IPS-NIHi11 (cell line): Measurements from ENCODE around the gene B4GALT5.
"Not testable (repeated sequence)": the region's sequence is repeated elsewhere in the genome, so short reads cannot be mapped to it uniquely, and the experiment has no call there.

Source experiments
- DNase-seq: peaks from one replicate; pipeline ENCODE4 v3.0.0; 2012; ENCODE audit warnings: mixed read lengths, low spot score

Gene B4GALT5

GRCh38 chr20:49729780-49730179 lies 16.1 kb upstream of the B4GALT5 start:
- DNase-seq, result no peak

DNA sequence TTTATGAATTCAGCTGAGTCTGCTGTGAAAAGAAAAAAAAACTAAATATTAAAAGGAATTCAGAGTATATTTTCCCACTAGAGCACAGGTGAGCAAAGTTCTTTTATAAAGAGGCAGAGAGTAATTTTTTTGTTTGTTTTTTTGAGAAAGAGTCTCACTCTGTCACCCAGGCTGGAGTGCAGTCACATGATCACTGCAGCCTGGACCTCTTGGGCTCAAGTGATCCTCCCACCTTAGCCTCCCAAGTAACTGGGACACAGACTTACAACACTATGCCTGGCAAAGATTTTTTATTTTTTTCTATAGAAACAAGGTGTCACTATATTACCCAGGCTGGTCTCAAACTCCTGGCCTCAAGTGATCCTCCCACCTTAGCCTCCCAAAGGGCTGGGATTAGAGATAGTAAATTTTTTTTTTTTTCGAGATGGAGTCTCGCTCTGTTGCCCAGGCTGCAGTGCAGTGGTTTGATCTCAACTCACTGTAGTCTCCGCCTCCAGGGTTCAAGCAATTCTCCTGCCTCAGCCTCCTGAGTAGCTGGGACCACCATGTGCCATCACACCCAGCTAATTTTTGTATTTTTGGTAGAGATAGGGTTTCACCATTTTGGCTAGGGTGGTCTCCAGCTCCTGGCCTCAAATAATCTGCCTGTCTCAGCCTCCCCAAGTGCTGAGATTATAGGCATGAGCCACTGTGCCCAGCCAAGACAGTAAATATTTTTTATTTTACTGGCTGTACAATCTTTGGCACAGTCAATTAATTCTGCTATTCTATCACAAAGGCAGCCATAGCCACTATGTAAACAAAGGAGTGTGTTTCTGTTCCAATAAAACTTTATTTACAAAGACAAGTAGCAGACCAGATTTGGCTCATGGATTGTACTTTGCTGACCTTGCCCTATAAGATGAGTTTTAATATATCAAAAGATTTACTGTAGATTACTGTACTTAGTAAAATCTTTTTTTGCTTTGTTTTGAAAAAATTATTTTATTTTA lies 14.5 kb upstream of the B4GALT5 start:
- no peak for DNase-seq

- DNase-seq, result no peak
These were observed 13.8 kb upstream of the B4GALT5 start for GRCh38 chr20:49727478-49727877.

DNA sequence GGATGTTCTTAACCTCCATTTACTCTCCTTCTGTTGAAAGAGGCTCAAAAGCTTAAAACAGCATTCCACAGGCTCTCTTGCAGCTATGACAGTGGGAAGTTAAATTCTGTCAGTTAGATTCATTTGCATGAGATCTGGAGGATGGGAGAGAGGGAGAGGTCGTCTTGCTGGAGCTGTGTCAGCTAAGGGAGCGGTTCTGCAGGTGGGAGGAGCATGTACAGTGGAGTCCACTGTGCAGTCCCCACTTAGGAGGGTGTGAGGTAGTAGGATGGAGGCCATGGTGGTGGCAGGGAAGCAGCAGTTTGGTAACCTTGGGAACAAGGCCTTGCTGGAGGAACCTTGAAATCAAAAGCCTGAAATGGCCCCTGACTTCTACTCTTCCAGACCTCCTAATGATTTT lies 12.0 kb upstream of the B4GALT5 start:
- no peak for DNase-seq

- not testable (repeated sequence) for DNase-seq
These were observed 11.5 kb upstream of the B4GALT5 start for GRCh38 chr20:49725224-49725606.

DNA sequence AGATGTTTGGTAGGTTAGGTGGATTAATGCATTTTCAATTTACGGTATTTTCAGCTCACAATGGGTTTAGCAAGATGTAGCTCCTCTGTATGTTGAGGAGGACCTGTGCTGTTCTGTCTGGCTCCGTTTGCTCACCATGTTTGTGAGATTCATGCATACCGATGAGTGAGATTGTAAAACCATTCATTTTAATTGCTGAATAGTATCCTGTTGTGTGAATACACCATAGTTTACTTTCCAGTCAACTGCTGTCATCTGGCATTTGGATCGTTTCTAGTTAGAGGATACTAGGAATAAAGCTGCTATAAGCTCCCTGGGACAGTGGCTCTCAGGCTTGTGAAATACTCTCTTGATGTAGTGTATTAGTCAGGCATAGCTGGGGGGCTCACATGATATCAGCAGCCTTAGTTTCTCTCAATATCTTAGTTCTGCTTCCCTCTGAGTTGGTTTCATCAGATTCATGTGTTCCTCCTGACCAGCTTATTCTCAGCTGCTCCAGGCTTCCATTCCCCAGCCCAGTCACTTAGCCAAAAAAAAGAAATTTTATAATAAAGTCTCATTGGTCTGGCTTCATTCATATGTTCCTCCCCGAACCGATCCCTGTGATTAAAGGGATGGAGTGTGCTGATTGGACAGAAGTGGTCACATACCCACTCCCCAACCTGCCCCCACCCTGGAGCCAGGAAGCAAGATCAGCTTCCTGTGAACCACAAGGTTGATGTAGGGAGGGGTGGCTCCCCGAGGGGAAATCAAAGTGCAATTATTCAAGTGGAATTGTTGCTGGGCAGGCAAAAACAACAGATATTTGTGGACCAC lies 10.9 kb upstream of the B4GALT5 start:
- DNase-seq, result peak; percentile 34

- not testable (repeated sequence) for DNase-seq
These were observed 10.1 kb upstream of the B4GALT5 start for GRCh38 chr20:49723758-49724157.

DNA sequence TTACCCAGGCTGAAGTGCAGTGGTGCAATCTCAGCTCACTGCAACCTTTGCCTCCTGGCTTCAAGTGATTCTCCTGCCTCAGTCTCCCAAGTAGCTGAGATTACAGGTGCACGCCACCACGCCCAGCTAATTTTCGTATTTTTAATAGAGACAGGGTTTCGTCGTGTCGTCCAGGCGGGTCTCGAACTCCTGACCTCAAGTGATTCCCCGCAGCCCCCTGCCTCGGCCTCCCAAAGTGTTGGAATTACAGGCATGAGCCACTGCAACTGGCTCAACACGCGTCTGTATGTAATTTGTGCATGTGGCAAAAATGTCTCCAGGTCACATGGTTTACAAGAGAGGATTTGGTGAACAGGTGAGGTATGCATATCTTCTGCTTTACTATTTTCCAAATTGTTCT lies 7.6 kb upstream of the B4GALT5 start:
- DNase-seq, result not testable (repeated sequence)

DNA sequence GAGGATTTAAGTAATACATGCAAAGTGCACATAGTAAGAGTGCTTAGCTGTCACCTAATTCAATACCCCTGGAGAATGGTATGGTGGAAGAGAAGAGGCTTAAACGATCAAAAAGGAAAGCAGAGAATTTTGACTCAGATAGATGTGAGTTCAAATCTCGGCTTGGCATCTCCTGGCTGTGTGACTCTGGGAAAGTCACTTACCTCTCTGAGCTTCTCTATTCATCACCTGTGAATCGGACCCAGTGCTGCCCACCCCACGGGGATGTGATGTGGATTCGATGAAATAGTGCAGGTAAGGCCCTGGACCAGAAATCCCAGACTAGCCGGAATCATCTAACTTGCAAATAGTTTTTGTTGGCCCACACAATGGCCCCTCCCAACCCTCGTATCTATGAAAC lies 1.8 kb upstream of the B4GALT5 start:
- no peak for DNase-seq

DNA sequence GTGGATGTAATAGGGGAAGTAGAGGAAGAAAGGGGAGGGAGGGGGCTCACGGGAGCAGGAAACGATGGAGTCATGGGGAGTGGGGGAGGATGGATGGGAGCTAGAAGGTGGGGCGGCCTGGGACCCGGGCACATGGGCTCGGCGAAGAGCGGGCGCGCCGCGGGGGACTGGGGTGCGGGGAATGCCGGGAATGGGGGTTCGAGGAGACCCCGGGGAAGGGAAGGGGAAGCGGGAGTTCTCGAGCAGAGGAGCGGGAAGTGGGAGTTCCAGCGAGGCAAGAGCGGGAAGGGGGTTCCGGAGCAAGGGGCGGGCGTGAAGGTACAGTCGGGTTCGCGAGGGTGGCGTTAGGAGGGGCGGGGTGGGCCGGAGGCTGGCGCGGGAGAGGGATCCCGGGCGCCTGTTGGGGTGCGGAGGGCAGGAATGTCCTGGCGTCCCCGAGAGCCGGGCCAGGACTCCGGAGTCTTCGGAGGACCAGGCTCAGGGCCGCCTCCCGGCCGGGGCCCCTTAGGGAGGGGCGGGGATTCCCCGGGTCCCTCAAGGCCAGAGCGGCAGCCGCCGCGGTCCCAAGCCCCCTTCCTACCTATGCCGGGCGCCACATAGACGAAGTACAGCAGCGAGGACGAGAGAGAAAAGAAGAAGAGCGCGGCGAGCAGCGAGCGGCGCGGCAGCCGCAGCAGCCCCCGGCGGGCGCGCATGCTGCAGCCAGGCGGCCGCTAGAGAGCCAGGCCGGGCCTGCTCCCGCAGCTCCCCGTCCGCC lies 504 bp downstream of the B4GALT5 start:
- DNase-seq, result peak; percentile 50

GRCh38 chr20:49712646-49712995 lies 1.1 kb downstream of the B4GALT5 start:
- DNase-seq, result no peak

DNA sequence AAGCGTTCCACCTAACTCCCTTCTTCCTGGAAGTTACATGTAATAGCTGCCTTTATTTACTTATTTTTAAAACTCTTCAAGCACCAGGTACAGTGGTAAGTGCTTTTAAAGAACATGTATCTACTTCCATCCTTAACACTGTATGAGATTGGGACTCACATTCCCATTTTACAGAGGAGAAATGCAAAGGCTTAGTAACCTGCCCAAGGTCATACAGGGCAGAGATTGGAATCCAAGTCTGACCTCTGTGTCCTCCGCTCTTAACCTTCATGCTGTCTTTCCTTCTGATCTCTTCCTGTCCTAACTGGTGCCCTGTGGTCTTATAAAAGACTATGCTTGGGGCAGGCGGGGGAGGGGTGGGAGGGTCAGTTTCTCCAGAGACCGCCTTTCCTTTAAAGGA lies 1.6 kb downstream of the B4GALT5 start:
- no peak for DNase-seq

- DNase-seq, result no peak
These were observed 2.1 kb downstream of the B4GALT5 start for GRCh38 chr20:49711667-49711987.

DNA sequence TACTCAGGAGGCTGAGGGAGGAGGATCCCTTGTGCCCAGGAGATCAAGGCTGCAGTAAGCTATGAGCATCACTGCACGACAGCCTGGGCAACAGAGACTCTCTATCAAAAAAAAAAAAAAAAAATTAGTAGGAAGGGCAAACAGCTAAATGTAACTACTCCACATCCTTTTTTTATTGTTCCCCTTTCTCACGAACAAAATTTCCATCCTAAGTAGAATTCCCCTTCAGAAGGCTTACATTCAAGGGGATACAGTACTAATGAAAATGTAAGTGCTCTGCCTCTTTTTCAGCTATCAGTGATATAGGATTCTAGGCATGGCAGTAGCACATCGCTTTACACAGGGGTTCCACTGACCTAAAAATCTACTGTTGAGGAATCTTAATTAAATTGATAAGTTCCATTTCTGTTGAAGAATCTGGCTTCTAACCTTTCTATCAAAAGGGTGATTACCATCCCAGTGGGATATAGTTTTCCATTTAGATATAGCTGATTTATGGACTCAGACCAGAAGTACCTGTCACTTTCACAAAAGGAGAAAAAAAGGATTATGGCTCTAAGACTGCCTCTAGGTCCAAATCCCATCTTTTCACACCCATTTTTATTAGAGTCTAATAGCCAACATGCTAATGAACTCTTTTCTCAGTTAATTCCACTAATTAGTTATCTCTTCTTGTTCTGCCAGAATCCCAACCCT lies 2.6 kb downstream of the B4GALT5 start:
- no peak for DNase-seq

- DNase-seq, result no peak
These were observed 6.6 kb downstream of the B4GALT5 start for GRCh38 chr20:49707118-49707517.

GRCh38 chr20:49706630-49707091 lies 7.0 kb downstream of the B4GALT5 start:
- DNase-seq, result no peak

GRCh38 chr20:49705893-49706292 lies 7.8 kb downstream of the B4GALT5 start:
- DNase-seq, result not testable (repeated sequence)

DNA sequence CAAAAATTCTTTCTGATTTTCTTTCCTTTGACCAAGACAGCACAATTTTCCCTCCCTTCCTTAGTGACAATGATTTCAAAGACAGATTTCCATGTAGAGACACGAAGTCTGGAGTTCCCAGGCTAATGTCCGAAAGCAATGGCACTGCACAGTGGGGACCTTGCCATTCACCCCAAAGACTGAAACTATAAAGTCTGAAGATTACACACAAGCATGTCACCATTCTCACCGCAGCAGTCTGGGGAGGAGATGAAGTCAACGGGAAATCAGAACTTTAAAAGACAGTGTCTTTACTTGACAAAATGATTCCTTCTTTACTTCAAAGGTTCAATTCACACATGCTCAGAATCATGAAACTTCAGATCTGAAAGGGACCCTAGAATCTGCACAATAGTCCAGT lies 8.3 kb downstream of the B4GALT5 start:
- DNase-seq, result no peak

GRCh38 chr20:49704932-49705336 lies 8.7 kb downstream of the B4GALT5 start:
- DNase-seq, result no peak

DNA sequence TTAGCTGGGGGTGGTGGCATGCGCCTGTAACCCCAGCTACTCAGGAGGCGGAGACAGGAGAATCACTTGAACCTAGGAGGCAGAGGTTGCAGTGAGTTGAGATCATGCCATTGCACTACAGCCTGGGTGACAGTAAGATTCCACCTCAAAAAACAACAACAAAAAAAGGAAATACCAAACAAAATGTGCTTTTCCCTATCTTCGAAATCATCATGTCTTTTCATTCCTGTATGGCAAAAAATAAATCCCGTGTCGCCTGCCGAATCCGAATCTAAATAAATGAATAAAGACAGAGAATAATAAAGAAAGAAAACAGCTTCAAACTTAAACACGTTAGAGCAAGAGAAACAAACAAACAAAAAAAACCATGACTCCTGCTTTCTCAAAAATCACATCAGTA lies 11.8 kb downstream of the B4GALT5 start:
- no peak for DNase-seq

DNA sequence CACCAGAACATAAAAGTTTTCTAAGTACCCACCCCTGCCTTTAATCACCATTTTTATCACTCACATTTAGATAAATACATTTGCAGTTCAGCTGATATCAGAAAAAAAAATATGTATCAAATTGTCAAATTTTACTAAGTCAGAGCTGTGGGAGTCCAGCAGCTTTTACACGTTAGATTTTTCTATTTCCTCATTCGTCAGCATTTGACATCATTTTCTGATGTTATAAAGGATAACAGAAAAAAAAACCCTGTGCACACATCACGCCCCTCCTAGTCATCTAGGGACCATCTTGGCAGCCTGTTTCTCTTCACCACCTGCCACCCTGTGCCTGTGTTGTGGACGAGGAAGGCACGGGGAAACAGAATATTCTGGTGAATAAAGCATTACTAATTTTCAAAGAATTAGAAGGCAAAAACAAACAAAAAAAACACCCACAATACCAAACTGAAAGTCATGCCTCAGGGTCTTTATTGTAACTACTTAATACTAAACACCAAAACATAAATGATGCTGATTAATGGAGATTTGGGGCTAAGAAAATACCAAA lies 12.4 kb downstream of the B4GALT5 start:
- no peak for DNase-seq
